ENCODE measurements around the gene HLA-F.

Gene HLA-F

DNA sequence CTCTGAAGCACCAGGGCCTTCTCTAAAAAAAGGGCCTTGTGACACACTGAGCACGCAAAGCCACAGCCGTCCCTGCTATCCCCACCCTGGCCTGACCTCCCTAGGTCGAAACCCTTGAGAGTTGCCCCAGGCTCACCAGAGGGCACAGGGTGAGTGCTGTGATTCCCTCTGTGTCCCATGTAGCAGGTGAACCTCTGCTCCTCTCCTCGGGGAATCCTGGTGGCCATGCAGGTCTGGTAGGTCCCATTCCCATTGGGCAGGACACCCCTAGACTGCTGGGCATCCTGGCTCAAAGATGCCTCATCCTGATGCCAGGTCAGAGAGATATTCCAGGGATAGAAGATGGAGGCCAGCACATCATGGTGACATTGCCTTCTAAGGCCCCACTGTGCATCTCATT lies 20.9 kb downstream of the HLA-F start:
- no peak for DNase-seq (ENCODE audit: low spot score)

DNA sequence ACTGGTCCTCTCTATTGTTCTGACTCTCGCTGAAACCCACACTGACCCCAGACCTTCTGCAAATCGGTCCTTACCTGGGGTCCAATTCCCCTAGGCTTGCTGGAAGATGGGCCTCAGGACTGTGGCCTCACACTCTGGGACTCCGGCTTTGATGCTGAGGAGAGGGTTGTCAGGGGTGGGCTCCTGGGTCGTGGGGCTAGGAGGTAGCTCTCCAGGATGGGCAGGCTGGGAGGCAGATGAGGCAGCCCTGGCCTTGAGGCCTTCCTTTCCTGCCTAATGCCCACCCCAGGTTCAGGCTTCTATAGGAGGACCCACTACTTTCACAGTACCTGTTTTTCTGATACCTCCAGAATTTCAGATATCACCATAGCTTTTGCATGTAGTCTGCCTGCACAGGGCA lies 21.4 kb downstream of the HLA-F start:
- no peak for DNase-seq (ENCODE audit: low spot score)

DNA sequence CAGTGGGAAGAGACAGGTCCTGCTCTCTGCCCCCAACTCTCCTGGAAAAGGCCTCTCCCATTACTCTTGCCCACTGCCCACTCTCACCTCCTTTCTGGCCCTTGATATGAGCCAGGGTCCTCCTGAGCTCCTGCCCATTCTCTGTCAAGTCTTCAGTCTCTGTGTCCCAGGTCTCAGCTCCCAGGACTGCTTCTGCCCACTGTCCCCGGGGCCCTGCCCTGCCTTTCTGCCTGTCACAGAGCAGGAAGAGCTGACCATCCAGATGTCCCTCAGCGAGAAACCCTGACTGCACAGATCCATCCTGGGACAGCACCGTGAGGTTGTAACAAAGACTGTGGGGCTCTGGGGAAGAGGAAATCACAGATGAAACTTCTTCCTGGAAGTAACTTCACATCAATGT lies 22.2 kb downstream of the HLA-F start:
- DNase-seq (ENCODE audit: low spot score) = no peak

DNA sequence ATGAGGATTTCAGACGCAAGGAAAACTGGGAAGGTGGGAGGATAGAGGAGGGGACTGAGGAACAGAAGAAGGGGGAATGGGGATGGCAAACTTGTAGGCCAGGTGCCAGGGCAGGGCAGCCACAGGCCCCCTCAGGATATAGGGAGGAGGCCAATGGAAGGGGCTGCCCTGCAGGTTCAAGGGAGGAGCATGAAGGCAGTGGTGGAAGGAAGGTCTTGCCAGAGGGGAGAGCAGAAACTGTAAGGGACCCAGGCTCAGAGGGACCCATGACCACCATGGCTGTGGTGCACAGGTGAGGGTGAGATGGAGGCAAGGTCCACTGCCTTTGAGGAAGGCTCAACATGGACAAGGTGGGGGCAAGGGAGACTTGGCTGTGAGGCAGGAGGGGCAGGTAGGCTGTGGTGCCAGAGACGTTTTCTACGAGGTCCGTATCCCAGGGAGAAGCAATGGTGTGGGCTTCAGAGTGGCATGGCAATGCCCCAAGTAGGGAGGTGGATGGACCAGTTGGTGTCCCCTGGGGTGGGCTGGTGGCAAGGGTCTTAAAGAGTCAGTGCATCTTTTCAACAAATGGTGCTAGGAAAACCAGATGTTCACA lies 22.7 kb downstream of the HLA-F start:
- DNase-seq (ENCODE audit: low spot score) = no peak

DNA sequence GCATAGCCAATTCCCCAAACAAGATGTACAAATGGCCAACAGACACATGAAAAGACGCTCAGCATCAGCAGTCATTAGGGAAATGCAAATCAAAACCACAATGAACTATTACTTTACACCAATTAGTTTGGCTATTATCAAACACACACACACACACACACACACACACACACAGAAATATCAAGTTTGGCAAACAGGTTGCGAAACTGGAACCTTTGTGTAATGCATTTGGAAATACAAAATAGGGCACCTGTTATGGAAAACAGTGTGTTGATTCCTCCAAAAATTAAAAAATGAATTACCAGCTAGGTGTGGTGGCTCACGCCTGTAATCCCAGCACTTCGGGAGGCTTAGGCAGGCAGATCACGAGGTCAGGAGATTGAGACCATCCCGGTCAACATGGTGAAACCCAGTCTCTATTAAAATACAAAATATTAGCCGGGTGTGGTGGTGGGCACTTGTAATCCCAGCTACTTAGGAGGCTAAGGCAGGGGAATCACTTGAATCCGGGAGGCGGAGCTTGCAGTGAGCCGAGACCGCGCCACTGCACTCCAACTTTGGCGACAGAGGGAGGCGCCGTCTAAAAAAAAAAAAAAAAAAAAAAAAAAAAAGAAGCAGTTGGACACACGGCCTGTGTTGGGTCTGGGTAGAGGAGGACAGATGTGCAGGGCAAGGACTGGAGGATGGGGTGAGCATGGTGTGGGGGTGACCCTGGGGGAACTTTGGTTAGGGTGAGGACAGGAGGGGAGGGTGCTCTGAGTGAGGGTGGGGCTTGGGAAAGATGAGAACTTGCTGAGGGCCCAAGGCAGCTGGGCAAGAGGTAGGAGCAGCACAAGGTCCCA lies 23.8 kb downstream of the HLA-F start:
- DNase-seq (ENCODE audit: low spot score) = no peak

DNA sequence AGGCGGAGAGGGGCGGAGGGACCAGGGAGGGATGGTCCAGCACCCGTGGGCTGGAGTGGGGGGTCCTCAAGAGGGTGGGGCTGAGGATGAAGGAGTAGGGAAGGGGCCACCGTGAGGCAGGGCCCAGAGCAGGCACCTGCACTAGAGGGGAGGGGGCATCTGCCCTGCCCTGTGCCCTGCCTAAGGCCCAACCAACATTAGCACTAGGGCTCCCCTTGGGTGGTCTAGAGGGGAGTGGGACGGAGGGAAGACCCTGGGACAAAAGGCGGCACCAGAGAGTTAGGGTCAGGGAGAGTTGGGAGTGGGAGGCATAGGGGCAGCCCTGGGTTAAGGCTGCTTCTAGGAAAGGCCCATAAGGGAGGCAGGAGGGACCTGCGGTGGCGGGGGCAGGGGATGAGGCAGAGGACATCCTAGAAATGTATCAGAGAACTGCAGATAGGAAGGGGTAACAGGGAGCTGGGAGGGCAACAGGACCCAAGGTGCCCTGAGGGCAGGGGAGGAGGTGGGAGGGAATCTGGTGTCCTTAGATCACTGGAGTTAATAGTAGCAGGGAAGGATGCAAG lies 24.5 kb downstream of the HLA-F start:
- no peak for DNase-seq (ENCODE audit: low spot score)

DNA sequence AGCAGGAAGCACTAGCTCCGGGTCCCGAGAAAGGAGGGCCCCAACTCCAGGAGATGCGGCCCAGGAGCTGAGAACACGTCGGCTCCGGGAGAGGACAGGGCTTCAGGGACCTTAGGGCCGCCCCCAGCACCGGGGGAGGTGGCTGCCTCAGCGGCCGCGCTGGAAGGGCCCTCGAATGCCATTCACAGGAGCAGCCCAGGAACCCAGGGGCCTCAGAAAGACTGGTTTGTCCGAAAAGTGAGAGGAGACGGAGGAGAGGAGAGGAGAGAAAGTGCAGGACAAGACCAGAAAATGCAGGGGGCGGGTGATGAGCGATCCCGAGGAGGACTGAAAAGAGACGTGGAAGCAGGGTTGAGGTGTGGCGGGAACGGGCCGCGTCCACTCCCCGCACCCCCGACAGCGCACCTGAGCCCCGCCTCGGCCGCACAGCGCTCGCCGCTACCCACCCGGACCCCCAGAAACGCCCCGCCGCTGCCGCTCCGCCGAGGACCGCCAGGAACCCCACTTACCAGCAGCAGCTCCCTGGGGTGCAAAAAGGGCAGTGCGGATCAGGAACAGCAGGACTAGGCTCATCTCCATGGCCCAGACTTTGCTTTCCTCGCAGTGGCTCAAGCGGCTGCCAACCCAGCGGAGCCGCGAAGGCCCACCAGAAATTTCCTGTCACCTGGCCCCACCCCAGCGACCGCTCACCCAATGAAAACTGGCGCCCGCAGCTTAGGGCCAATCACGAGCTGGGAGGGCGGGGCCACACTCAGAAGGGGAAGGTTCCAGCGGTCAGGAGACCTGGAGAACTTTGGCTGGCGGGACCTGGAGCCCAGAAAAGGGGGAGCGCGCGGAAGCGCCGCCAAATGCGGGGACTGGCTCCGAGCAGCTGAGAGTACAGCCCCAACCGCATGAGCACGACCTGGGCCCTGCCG lies 25.4 kb downstream of the HLA-F start:
- DNase-seq (ENCODE audit: low spot score) = peak; percentile 80

DNA sequence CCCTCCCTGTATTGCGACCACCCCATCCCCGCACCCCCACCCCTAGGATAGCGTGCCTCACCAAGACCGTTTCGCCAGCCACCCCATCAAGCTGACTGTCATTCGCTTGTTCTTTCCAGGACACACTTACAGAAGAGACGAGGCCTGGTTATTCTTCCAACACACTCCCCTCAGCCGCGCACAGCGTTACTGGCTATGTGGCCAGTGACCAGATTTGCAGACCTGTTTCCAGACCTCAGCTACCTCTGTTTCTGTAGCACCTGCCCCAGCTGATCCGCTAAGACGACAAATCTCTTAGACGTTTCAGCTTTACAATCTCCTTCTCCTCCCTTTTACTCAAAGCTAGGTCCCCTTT lies 26.1 kb downstream of the HLA-F start:
- no peak for DNase-seq (ENCODE audit: low spot score)

DNA sequence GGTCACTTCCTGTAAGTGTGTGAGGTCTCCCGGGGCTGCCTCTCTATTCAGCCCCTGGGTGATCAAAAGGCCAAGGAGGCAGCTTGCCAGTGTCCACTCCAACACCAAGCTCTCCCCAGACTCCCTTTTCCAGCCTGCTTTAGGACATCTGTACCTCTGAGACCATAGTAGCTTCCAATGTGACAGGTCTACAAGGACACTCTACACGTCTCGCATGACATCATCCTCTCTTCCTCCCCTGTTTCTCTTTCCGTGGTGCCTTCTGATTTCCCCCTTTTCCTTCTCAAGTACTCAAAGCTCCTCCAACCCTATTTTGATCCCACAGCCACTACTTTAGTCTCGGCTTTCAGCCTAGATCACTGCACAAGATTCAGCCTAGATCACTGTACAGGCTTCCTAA lies 26.4 kb downstream of the HLA-F start:
- DNase-seq (ENCODE audit: low spot score) = no peak

DNA sequence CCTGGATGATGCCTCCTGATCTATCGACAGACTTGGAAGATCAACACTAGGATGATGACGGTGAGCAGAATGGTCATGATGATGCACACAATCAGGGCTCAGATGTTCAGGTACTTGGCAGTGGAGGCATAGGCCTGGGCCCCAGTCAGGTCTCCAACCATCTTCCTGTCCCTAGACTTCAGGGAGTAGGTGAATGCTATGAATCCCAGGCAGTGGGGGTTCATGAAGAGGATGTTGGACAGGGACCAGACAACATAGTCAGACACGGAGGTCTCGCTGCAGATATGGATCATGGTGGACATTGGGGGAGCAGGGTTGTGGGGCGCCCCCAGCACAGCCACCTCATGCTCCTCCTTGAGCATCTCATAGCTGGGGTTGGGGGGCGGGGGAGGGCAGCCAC lies 27.5 kb downstream of the HLA-F start:
- no peak for DNase-seq (ENCODE audit: low spot score)

DNA sequence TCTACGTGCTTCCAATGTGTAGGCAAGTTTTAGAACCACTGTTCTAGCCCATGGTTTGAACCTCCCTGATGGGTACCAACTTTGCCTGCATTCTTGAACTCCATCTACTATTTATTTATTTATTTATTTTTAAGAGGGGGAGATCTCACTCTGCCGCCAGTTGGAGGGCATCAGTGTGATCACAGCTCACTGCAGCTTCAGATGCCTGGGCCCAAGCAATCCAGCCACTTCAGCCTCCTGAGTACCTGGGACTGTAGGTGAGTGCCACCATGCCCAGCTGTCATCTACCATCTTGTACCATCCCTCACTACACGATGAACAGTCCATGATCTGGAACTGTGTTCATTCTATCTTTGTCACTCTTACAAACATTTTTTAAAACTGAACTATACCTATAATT lies 28.2 kb downstream of the HLA-F start:
- DNase-seq (ENCODE audit: low spot score) = no peak

DNA sequence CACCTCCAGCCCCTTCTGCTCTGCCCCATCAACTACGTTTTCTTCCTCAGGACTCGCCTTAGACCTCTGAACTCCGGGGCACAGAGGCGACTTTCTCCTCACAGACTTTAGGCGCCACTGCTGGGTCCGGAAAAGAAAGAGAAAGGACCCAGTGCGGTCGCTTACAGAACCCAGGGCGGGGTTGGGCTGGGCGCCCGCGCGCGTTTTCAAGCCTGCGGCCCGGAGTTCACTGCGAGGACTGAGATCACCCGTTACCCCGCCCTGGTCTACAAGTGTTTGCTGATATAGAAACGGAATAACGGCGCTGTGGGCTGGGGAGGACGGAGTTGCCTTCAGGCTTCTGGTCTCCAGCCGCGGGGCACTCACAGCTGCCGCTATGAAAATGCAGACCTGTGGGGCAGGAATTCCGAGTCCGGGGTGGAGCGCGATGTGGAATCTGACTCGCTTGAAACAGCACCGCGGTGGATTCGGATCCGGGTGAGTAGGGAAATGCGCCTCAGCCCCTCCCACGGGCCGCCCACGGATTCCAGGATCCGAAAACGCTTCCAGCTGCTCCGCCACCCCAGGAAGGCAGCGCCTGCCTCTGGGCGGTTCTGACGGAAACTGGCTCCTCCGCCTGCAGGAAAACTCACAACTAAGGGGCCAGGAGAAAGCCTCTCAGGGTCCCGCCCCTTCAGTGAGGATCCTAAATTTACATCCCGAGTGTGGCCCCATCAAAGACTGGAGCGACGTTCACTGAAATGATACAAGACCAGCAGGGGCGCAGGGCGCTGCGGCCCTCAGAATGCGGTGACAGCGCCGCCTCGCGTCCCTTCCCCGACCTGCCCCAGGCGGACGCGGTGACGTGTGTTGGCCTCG lies 29.4 kb downstream of the HLA-F start:
- DNase-seq (ENCODE audit: low spot score) = peak; percentile 81

DNA sequence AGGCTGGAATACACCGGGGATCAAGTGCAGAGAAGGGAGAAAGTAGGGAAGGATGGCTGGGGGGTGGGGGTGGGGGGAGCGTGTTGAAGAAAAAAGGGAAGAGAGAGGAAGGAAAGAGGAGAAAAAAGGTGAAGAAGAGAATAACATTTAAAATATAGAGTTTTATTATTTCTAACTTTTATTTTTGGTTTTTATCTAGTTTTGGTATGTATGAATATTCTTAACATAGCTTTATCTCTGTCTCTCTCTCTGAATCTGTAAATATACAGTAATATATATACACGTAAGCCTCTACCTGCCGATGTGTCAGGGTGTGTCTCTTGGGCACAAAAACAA lies 30.0 kb downstream of the HLA-F start:
- no peak for DNase-seq (ENCODE audit: low spot score)

DNA sequence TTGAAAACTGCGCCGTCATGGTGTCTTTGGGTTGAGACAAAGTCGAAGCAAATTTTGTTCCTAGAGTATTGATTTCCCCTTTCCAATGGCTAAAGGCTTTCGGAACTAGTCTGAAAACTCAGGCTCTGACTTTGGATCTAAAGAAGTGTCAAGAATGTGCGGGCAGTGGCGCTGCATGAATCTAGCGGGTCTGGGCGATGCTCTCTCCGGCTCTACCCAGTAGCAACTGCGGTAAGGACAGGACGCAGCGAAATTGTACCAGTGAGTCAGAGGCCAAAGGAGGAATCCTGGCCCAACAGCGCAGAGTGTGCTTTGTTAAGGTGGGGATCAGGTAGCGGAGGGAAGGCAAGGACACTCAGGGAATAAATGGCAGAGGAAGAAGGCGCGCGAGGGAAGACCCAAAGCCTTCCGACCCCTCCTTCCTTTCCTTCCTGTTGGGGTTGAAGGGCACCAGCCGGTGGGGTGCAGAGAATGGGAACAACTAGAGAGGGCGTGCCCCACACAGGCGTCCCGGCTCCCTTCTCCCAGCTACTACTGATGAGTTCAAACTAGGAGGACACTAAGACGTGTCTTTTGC lies 32.1 kb downstream of the HLA-F start:
- no peak for DNase-seq (ENCODE audit: low spot score)

DNA sequence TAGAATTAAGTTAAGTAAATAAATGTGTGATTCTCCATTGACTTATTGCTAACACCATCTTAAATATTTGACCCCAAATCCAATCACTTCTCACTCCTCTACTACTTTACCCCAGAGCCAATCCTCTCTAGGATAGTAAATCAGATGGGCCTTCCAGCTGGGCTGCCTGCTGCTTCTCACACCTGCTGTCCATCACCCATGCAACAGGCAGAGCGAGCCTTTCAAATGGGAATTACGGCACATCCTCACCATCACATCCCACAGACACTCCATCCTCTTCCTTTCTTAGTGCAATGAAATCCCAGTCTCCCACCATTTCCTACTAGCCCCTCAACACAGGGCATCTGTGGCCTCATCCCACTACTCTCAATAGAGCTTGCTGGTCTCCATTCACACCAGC lies 34.0 kb downstream of the HLA-F start:
- no peak for DNase-seq (ENCODE audit: low spot score)

DNA sequence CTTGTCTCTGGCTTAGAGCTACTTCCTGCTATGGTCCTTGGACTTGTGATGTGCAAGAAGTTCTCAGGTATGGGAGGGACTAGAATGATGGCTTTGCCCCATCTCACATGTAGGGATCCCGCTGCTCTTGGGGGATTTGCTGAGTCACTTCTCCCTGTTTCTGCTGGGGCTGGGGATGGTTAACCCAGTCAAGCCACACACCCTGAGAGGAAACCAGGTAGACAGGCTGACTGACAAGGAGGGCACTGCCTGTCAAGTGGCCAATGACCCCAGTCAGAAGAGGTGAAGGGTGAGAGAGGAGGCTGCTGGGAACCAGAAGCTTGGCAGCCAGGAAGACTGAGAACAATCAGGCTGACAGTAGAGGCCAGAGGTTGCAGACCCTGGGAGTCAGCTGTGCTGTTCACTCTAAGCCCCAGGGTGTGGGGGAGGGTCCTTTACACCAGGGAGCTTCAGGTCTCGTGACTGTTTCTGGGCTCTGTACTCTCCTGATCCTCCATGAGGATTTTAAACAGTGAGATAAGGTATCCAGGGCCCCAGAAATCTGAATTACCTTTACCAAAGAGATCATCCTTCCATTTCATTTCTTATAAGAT lies 34.6 kb downstream of the HLA-F start:
- DNase-seq (ENCODE audit: low spot score) = no peak

DNA sequence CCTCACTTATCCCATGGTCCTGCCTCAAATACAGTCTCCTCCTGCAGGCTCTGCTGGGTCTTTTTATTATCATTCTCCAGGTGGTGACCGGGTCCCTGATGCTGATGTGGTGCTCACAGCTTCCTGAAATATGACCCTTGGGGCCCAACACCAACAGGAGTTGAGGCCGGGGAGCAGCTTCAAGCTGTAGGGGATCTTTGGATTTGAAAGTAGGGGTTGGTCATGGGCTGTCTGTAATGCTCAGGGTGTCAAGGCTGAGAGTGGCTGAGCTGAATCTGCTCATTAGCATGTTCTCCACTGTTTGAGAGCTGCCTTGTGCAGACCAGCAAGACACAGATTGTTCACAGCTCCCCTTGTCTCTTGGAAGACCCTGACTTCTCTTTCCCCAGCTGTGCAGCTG lies 35.5 kb downstream of the HLA-F start:
- DNase-seq (ENCODE audit: low spot score) = no peak

DNA sequence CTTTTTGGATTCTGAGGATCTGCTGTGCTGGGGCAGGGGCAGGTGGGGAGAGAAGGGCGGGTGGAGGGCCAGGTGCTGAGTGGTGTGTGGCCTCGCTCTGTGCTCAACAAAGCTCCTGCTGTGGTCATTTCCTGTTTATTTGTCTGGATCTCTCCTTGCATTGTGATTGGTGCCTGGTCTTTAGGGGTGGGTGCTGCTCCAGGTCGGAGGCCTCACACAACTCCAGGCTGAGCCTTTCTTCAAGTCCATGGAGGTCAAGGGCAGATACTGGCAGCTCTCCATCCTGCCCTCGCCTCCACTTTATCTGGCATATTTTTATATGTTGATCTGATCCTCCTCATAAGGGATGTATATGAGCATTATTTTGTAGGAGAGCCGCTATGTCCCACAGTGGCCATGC lies 36.2 kb downstream of the HLA-F start:
- DNase-seq (ENCODE audit: low spot score) = no peak

DNA sequence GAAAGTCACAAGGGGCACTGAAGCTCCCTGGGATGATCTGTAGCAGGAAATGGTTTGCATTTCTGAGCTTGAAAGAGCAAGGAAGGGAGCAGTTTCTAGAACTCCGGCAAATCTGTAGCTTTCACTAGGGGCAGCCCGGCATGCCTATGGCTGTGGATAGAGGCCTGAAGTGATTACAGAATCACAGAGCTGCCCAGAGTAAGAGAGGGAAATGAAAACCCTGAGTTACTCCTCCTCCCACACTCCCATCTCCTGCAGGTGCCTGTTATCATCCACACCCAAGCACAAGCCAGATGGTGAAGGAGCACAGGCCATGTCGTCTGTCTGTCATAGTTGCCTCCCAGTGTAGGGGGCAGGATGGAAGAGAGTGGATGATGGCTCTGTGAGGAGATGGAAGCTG lies 37.1 kb downstream of the HLA-F start:
- DNase-seq (ENCODE audit: low spot score) = no peak

DNA sequence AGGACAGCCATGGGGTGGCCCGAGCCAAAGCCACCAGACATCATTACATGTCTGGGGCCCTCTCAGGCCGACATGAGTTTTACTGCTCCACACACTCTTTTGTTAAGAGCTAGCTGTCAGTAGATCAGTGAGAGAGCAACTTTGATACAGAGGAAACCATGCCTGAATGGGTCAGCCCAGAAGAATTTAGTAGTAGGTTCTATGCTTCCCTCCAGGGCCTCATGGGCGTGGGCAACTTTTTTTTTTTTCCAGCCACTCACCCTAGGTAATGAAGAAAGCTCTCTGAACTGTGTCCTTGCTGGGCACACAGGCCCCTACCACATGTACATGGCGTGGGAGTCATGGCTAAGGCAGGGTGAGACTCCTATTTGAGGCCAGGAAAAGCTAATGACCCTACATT lies 38.8 kb downstream of the HLA-F start:
- no peak for DNase-seq (ENCODE audit: low spot score)

DNA sequence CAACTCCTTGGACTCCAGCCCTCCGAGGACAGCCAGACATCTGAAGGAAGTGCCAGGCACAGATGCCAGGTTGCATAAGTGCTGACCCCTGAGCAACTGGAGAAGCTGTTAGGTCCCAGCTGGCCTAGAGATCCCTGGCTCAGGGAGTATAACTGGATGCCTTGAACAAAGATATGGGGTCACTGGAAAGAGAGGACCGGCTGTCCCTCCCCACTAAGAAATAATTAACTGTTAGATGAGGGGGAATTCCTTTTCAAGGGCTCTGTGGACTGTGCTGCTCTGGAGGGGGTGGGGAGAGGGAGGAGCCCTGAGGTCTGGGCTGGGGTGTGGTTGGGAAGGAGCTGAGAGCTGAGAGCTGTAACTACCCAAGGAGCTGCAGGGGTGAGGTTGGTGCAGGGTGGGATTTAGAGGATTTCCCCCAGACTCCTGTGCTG lies 39.6 kb downstream of the HLA-F start:
- no peak for DNase-seq (ENCODE audit: low spot score)

Measured in CD4-positive, alpha-beta T cell treated with Interleukin-15 for 4 hours (primary cell).